Frontal cortex (tissue), 4 donors: ENCODE measurements around the gene RAPGEF2. TPM values are rescaled to one million over a fixed set of nuclear protein-coding genes. Genes with fewer than 3 reads are reported as not detected.

ENCODE experiments used
- DNase-seq, 2 donors: peaks; one replicate each; pipeline ENCODE4 v3.0.0; 2012; ENCODE audit warnings: low spot score in 2 of 2
- FAIRE-seq: peaks from 2 replicates; lab custom pipeline; 2012; peaks lifted over from hg19 to GRCh38; lab: Jason Lieb, UNC
- total RNA-seq: library from RNA; depleted of rRNA; stranded (reverse); fragments of >200 nt; gene quantifications from one replicate; pipeline ENCODE4 v1.2.3, GENCODE V29; 2014
- donor health status: control.
- donor health status: control.
- donor health status: control.

RAPGEF2 gene
- total RNA-seq, 1 donor from 2014 or later, result 174 TPM

DNA sequence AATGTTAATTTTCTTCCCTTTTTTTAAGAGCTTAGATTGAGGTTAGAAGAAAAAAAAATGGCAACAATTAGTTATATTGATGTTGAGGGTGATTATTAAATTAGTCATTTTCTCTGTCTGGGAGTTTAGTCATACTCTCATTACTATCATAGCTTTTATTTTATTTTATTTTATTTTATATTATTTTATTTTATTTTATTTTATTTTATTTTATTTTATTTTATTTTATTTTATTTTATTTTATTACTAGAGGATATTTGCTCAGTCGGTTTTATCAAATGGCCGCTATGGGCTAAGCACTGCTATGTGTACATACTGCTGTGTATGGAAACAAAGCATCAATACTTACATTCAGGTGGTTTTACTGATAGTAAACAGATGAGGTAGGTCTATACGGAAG, 239.5 kb downstream of the RAPGEF2 start:
- FAIRE-seq, result peak; percentile 36
- no peak for DNase-seq

DNA sequence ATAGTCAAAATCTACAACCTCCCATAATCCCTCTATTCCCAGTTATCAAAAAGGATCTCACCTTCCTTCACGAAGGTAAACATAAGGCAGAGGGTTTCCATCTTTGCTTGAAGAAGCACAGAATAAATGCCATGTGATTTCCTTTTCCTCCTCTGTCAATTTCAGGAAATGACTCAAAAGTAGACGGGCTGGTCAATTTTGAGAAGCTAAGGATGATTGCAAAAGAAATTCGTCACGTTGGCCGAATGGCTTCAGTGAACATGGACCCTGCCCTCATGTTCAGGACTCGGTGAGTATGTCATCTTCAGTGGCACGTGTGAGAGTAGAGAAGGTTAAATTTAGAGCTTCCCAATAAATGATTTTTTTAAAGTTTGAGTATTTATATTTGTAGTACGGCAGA, 240.2 kb downstream of the RAPGEF2 start:
- FAIRE-seq, result no peak
- no peak for DNase-seq

DNA sequence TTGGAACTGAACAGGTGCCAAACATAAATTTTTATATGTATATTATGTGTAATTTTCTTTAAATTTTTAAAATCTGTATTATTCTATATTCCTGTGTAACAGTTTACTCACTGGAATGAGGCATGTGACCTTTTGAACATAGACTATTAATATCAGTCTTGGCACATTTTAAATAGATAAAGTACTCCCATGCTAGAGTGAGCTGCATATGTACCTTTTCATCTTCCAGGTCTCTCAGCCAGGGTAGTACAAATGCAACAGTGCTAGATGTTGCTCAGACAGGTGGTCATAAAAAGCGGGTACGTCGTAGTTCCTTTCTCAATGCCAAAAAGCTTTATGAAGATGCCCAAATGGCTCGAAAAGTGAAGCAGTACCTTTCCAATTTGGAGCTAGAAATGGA, 242.0 kb downstream of the RAPGEF2 start:
- FAIRE-seq, result no peak
- DNase-seq, result no peak

DNA sequence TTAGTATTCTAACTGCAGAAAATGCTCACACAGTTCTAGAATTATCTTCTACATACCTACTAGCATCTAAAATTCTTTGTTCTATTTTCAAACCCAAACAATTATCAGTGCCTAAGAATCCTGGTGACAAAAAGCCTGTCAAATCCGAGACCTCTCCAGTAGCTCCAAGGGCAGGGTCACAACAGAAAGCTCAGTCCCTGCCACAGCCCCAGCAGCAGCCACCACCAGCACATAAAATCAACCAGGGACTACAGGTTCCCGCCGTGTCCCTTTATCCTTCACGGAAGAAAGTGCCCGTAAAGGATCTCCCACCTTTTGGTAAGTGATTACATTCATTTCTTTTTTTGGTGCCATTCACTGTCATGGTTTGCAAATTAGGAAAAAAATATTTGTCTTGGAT, 243.8 kb downstream of the RAPGEF2 start:
- DNase-seq (no peak), FAIRE-seq (no peak)

- FAIRE-seq, result no peak
These were observed 244.9 kb downstream of the RAPGEF2 start for GRCh38 chr4:159347813-159348212.

GRCh38 chr4:159349332-159349731, 246.5 kb downstream of the RAPGEF2 start:
- FAIRE-seq (no peak), DNase-seq (no peak)

More at GRCh38 chr4:159347813-159348212, 244.9 kb downstream of the RAPGEF2 start:
- DNase-seq, result no peak

GRCh38 chr4:159352609-159353008, 249.7 kb downstream of the RAPGEF2 start:
- DNase-seq, result no peak
- FAIRE-seq, result no peak

GRCh38 chr4:159353422-159354116, 250.7 kb downstream of the RAPGEF2 start:
- DNase-seq, result no peak
- FAIRE-seq, result no peak

GRCh38 chr4:159355466-159355865, 252.6 kb downstream of the RAPGEF2 start:
- FAIRE-seq (no peak), DNase-seq (no peak)

- DNase-seq (no peak), FAIRE-seq (no peak)
These were observed 254.5 kb downstream of the RAPGEF2 start for GRCh38 chr4:159357350-159357749.

GRCh38 chr4:159358226-159358625, 255.3 kb downstream of the RAPGEF2 start:
- no peak for DNase-seq
- no peak for FAIRE-seq

- FAIRE-seq, result no peak
These were observed 257.7 kb downstream of the RAPGEF2 start for GRCh38 chr4:159360549-159360948.

DNA sequence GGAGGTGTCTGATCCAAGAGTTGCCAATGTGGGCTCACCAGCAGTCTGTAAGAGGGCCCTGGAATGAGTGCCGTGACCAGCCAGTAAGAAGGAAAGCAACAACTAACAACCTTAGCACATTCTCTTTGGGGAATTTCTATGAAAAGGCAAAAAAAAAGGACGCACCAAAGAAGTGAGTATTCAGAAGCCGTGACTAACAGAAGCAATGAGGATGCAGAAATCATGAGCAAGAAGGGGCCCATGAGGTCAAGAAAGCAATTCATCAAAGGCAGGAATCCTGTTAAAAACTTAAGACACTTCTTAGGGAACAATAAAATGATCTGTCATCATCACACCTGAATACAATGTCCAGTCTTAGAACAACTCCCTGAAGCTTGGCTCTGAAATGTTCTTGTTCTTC, 260.5 kb downstream of the RAPGEF2 start:
- FAIRE-seq (no peak), DNase-seq (no peak)

More at GRCh38 chr4:159360549-159360948, 257.7 kb downstream of the RAPGEF2 start:
- DNase-seq, result no peak

DNA sequence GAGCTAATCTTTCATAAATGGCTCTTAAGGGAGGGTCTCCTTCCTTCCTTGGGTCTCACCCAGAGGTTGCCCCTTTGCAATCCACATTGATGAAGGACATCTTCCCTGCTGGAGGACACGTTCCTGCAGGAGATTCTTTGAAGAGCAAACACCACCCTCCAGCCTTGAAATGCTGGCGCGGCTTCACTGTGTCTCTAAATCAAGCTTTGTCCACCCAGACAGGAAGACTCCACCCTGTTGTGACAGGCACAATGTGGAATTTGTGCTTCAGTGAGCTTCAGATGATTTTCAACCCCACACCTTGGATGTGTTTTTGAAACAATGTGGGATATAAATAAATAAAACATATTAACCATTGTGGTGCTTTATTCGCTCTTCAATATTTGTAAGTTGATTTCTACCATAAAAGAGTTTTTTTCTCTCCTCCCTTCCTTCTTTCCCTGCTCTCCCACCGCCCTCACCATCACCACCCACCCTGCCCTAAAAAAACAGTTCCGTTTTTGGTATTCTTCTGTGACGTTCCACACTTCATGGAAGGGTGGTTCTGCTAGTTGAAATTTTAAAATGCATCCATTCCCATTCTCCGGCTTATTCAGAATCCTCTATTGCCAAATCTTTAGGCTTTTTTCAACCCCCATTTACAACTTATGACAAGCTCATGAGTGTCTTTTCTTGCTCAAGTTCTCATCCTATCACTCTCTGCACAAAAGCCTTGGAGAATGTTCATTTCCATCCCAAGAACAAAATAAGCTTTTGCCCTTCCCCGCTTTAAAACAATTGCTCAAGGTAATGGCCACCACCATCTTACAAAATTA, 264.3 kb downstream of the RAPGEF2 start:
- DNase-seq, result no peak
- no peak for FAIRE-seq

DNA sequence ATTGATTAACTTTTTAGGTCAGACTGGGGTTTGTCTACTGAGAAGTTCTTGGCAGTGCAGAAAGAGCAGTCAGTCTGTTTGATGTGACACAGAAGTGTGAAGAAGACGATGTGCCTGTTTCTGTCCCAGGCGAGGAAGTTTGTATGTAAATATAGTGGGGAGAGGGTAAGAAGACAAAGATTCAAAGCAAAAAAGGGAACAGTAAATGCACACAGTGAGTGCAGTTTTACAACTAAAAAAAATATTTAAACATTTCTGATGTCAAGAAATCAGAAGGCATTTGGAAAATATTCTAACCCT, 264.9 kb downstream of the RAPGEF2 start:
- FAIRE-seq (no peak), DNase-seq (no peak)

DNA sequence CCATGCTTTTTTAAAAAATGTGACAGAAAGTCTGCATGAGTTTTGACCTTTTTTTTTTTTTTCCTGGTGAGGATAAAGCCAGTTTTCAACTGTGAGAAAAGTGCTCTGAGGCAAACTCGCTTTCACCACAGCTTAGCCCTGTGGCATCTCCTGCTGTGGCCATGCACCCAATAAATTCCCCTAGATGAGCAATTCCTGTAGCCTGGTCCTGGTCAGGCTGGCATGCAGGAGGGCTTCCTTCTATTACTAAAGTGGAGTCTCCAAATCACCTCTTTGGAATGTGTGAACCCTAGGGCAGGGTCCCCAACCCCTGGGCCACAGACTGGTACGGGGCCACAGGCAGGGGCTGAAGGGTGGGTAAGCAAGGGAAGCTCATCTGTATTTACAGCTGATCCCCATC, 265.4 kb downstream of the RAPGEF2 start:
- FAIRE-seq (no peak), DNase-seq (no peak)

DNA sequence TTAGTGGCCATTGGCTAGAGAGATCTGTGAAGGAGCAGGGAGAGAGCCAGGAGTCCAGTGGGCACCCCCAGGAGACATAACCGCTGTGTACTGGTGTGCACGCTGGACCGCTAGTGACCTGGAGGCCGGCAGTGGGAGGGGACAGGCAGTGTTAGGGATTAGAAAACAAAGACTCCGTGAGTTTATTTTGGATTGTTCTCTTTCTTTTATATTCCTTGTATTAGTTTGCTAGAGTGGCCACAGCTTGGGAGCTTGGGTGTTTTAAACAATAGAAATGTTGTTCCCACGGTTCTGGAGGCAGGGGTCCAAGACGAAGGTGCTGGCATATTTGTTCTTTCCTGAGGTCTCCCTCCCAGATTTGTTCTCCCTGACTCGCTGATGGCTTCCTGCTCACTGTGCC, 266.4 kb downstream of the RAPGEF2 start:
- FAIRE-seq (no peak), DNase-seq (no peak)

DNA sequence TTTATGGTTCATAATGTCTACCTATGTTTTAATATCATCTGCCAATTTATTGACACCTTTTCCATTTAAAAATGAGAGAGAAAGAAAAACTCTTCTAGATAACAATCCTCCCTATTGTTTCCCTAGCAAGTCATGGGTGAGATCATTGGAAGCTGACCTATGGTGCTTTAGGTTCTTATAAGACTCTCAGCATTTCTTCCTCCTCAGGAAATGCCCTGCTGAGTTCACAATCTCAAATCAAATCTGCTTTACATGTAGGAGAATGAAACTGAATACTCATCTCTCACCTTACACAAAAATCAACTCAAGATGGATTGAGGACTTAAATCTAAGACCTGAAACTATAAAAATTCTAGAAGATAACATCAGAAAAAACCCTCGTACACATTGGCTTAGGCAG, 267.4 kb downstream of the RAPGEF2 start:
- no peak for FAIRE-seq

DNA sequence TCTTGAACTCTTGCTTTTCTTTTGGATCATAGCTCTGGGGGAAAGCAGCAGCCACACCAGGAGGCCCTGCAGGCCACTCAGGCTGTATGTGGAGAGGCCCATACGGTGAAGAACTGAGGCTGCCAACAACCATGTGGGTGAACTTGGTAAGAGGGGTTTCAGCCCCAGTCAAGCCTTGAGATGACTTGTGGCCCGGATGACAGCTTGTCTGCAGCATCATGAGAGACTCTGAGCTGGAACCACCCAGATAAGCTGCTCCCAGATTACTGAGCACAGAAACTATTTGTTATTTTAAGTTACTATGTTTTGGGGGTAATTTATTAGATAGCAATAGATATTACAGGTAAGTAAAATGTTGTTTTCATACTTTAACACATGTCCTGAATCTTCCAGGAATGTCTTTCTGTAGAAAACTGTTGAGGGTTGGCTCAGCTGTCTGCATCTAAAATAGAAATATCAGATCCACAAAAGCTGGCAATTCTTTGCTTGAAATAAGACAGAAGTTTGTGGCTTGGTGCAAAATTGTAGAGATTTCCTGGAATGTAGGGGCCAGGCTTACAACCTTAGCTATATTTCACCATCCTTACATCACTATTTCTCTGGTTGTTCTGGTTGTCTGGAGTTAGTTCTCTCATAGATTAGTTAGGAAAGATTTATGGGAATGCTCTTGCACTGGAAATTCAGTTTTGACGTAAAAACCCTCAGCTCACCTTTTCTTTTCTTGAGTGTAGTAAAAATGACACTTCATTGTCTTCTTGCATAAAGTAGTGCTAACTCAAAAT, 272.1 kb downstream of the RAPGEF2 start:
- no peak for DNase-seq
- FAIRE-seq, result no peak

More for the DNA sequence above, 267.4 kb downstream of the RAPGEF2 start:
- DNase-seq, result no peak

- no peak for FAIRE-seq
- no peak for DNase-seq
These were observed 273.4 kb downstream of the RAPGEF2 start for GRCh38 chr4:159376289-159376688.
